CD4-positive, alpha-beta T cell treated with Interferon alpha-2 for 1 hour (primary cell): ENCODE data around the gene MED29.
"Not testable (repeated sequence)": the region's sequence is repeated elsewhere in the genome, so short reads cannot be mapped to it uniquely, and the experiment has no call there.

Source experiments
- DNase-seq, 2 donors: peaks; one replicate each; pipeline ENCODE4 v3.0.0-alpha.2; 2020 to 2022

The MED29 gene

GRCh38 chr19:39372047-39372802 lies 19.0 kb upstream of the MED29 start:
- no peak for DNase-seq

GRCh38 chr19:39372941-39373340 lies 18.2 kb upstream of the MED29 start:
- DNase-seq, result no peak

- DNase-seq, result no peak
These were observed 15.2 kb upstream of the MED29 start for GRCh38 chr19:39375929-39376328.

- DNase-seq, result no peak
These were observed 13.5 kb upstream of the MED29 start for GRCh38 chr19:39377373-39378362.

GRCh38 chr19:39379366-39379765 lies 11.8 kb upstream of the MED29 start:
- DNase-seq, result not testable (repeated sequence)

GRCh38 chr19:39379865-39380396 lies 11.2 kb upstream of the MED29 start:
- no peak for DNase-seq

GRCh38 chr19:39380521-39381502 lies 10.4 kb upstream of the MED29 start:
- no peak for DNase-seq

GRCh38 chr19:39381910-39382611 lies 9.1 kb upstream of the MED29 start:
- no peak for DNase-seq

GRCh38 chr19:39382991-39383828 lies 8.0 kb upstream of the MED29 start:
- no peak for DNase-seq

GRCh38 chr19:39384839-39385568 lies 6.2 kb upstream of the MED29 start:
- no peak for DNase-seq

- DNase-seq, result no peak
These were observed 5.4 kb upstream of the MED29 start for GRCh38 chr19:39385629-39386411.

- no peak for DNase-seq
These were observed 4.6 kb upstream of the MED29 start for GRCh38 chr19:39386557-39386956.

GRCh38 chr19:39388657-39389056 lies 2.5 kb upstream of the MED29 start:
- no peak for DNase-seq

GRCh38 chr19:39389631-39390414 lies 1.4 kb upstream of the MED29 start:
- no peak for DNase-seq

- DNase-seq, result peak; percentile 88 to 90
These were observed 777 bp upstream of the MED29 start for GRCh38 chr19:39390451-39390750.

- DNase-seq, result peak; percentile 93 to 95
These were observed 6.5 kb downstream of the MED29 start for GRCh38 chr19:39397360-39398296.

GRCh38 chr19:39398297-39398864 lies 7.2 kb downstream of the MED29 start:
- DNase-seq, result peak; percentile 72 to 89
